GM19099 (cell line): ENCODE measurements around the gene GCFC2.
A peak's percentile ranks its signal among the peaks of the same experiment; 100 is the strongest.

ENCODE experiments used
- POLR2A ChIP-seq: IDR thresholded peaks from 3 replicates; pipeline ENCODE4 v1.6.1; 2011; ENCODE audit warnings: low read depth; ENCODE audit not compliant: insufficient read length; ENCODE audit errors: extremely low read depth

The GCFC2 gene

DNA sequence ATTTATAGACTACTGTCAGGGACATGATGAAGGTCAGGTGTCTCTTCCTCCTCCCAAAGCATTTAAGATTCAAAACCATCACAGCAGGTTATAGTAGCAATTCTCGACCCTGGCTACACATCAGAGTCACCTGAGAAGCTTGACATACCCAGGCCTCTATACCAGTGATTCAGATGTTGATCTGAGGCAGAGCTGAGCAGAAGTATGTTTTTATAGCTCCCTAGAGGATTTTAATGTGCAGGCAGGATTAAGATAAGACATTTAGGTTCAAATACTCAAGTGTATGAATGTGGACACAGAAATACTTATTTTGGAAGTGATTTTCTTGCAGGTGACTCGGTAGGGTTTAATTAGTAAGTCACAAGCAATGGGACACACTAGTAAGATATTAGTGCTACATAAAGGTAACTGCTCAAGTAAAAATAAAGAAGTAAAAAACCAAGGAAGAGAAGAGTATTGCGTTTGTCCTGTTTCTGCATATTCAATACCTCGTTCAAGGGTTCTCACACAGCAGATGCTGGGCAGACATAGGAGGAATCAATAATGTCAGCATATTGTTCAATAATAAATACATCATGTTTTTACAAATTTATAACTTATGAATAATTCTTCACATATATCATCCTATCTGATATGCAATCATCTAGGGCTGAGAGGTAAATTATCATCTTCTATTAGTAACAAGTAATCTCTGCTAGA is 7.0 kb downstream of the GCFC2 start:
- TF ChIP-seq POLR2A: no peak

DNA sequence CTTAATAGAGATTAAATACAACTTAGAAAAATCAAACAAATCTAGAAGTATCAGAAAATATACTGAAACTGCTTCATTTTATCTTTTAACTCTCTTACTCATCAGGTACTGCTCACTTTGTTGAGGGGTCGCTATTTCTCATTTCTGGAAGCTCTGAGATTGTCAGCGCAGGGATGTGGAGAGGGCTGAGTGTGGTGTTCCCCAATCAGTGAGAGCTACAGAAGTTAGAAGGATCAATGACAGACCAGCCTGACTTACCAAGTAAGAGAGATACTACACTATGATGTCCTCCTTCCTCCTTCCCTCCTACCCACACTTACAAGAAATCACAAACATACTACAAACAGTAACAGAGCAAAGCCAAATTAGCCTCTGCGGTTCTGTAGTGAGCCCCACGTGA is 8.1 kb downstream of the GCFC2 start:
- no peak for TF ChIP-seq POLR2A

DNA sequence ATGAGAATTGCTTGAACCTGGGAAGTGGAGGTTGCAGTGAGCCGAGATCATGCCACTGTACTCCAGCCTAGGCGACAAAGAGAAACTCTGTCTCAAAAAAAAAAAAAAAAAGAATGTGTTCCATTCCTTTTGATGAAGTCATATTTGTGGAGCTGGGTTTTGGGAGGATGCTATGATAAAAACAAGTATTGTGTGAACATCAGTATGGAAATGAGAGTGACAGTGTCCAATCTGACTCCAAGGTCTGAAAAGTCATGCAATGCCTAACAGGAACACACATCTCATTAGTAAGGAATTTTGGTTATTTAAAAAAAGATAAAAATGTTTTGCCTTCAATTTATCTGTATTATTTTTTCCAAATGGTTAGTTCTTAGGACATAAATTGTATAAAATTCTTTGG is 11.8 kb downstream of the GCFC2 start:
- TF ChIP-seq POLR2A: no peak

DNA sequence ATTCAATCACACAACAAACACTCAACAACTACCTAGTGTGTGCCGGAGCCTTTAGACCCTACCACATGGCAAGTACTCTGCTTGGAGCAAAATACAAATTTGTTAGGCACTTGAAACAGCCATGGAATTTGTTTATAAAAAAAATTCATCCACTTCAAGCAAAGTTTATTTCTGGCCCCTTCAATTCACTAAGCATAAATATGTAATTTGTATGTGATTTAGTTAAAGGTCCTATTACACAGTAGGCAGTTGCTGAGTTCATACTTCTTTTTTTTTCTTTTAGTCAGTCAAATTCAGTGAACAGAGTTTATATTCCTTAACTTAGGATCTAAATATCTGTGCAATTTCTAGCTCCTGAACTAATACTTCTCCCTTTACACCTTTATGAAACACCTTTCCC is 22.5 kb downstream of the GCFC2 start:
- TF ChIP-seq POLR2A: no peak

DNA sequence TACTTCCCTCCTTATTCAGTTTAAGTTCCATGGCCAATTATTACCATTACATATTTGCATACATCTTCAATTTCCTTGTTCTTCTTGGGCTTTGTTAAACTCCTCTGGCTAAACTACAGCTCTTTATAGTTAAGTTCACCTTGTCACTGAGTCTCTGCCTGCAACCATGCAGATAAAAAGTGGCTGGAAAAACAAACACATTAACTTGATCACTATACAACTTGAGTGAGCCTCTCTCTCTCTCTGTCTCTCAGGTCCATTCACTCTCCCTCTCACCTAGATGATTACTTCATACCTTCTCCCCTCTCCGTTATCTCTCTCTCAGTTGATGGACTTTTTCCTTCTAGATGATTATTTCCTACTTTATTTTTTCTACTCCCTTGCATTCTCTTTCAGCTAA is 30.3 kb downstream of the GCFC2 start:
- TF ChIP-seq POLR2A: no peak

DNA sequence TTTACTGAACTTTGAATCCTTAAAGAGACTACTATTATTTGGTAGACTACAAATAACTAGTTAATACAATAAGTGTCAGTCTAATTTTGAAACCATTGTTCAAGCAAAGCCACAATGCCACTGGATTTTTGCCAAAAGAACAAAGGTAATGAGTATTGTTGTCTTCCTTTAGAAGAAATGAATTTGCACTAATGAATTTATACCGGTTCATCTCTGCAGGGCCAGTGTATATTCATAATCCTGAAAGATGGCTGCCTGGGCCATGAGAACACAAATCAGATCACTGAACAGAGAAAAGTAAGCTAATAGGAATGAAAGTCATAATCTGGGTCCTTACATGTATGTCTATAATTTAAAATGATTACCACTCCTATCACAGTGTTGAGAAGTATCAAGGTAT is 31.2 kb downstream of the GCFC2 start:
- no peak for TF ChIP-seq POLR2A

DNA sequence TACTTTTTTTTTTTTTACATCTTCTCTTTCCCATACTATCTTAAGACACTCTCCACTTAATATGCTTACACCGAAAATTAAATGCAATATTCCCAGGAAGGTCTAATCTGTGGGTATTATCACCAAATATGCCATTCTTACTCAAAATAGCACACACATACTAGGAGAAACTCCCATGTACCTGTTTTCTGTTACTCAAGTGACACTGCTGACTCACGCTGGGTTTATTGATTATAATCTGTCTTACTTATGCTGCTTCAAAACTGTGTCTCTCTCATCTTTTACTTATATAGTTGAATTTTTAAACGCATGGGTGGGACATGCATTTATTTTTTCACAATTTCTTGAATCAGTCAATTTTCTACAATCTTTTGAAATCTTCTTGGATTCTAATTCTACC is 34.3 kb downstream of the GCFC2 start:
- no peak for TF ChIP-seq POLR2A

DNA sequence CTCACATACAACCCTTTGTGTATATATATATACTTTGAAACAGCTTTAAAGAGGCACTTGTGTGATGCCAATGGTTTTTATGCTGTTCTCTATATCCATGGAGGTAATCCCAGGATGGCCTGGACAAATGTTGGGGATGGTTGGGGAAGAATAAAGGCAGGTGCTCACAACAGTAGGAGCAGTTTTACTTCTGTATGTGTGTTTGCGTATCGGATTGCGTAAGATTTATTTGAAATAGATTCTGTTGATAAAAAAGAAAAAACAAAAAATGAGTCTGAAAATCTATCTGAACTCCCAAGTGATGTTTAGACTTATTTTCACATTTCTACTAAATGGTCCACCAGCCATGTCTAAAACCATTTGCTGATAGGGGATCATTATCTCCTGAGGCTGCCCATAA is 34.8 kb downstream of the GCFC2 start:
- TF ChIP-seq POLR2A: no peak

DNA sequence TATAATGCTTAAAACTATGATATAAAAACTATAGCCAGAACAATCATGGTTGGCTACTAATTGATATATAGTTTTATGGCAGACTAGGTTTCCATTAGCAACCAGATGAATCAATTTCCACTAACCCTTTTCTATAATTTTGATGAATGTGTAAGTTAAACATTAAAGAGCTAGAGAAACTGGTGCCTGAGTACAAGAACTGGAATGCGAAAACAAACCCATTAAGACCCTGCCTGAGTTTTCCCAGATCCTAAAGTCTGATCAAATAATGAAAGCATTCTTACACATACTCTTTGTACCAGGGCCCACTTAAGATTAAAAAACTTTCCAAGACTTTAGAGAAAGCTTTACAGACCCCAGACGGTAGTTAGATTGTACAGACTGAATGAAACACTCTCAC is 42.8 kb downstream of the GCFC2 start:
- TF ChIP-seq POLR2A: no peak

DNA sequence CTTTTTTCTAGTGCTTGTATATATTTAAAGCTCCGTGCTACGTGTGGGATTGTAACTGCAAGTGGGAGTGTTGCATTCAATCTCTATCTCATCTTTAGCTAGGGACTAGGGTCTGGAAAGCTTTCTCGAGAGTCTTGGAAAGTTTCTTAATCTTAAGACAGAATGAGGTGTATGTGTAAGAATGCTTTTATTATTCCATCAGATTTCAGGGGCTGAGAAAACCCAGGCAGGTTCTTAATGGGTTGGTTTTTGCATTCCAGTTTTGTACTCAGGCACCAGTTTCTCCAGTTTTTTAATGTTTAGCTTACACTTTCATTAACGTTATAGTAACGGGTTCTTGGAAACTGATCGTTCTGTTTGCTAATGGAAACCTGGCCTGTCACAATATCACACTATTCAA is 43.8 kb downstream of the GCFC2 start:
- no peak for TF ChIP-seq POLR2A

DNA sequence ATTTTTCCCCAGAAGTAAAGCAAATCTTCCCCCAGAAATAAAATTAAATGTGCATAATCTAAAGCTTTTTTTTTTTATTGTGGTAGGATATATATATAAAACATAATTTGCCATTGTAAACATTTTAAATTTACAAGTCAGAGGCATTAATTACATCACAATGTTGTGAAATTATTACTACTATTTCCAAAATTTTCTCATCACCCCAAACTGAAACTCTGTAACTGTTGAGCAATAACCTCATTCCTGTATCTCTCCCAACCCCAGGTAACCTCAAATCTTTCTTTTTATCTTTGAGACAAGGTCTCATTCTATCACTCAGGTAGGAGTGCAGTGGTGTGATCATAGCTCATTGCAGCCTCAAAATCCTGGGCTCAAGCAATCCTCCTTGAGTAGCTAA is 52.9 kb downstream of the GCFC2 start:
- no peak for TF ChIP-seq POLR2A

DNA sequence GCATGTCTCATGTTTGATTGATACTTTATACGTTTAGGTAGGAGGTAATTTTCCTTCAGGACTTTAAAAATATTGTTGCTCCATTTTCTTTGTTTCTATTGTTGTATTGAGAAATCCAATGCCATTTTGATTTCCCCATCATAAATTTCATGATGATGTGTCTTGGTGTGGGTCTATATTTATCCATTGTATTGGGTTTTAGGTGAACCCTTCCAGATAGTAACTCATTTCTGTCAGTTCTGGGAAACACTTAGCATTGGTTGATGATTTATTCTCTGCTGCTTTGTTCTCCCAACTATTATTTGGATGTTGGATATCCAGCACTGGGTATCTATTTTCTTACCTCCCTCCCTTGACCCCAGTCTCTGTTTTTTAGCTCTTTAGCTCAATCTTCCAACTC is 54.2 kb downstream of the GCFC2 start:
- TF ChIP-seq POLR2A: no peak

DNA sequence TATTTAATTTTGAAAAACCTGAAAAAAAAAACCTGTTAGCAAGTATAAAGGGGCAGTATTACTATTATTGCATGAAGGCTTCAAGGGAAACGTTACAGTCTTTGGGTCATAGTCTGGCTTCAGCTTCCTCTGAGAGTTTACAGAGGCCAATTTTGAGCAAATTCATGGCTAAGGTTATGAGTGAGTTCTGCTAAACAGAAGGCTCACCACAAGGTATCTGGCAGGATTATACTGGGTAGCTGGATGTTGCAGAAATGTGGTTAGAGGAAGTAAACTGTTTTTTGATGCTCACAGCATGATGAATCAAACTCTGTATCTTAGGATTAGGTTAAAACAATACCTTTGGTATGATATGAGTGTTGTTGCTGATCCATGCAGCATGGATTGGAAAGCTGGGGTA is 54.9 kb downstream of the GCFC2 start:
- no peak for TF ChIP-seq POLR2A

DNA sequence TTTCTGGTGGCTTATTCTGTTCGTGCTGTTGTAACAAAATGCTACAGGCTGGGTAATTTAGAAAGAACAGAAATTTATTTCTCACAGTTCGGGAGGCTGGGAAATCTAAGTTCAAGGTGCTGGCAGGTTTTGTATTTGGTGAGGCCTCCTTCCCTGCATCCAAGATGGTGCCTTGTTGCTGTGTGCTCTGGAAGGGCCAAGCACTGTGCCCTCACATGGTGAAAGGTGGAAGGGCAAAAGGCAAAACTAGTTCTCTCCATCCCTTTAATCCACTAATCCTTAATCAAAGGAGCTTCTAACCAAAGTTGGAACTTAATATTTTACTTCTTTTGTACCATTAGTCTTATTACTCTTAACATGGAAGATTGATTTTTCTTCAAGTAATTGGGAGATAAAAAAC is 56.7 kb downstream of the GCFC2 start:
- TF ChIP-seq POLR2A: no peak

DNA sequence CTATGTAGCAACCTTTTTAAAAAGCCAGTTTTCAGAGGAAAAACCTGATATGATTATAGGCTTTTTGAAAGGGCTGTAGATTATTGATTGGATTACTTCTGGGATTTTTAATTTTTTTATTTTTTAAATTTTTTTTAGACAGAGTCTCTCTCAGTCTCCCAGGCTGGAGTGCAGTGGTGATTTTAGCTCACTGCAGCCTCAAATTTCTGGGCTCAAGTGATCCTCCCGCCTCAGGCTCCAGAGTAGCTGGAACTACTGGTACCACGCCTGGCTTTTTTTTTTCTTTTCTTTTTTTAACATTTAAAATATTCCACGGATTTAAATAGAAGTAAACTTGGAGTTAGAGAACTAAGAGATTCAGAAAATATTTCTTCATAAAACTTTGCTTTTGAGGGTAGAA is 62.9 kb downstream of the GCFC2 start:
- TF ChIP-seq POLR2A: no peak

DNA sequence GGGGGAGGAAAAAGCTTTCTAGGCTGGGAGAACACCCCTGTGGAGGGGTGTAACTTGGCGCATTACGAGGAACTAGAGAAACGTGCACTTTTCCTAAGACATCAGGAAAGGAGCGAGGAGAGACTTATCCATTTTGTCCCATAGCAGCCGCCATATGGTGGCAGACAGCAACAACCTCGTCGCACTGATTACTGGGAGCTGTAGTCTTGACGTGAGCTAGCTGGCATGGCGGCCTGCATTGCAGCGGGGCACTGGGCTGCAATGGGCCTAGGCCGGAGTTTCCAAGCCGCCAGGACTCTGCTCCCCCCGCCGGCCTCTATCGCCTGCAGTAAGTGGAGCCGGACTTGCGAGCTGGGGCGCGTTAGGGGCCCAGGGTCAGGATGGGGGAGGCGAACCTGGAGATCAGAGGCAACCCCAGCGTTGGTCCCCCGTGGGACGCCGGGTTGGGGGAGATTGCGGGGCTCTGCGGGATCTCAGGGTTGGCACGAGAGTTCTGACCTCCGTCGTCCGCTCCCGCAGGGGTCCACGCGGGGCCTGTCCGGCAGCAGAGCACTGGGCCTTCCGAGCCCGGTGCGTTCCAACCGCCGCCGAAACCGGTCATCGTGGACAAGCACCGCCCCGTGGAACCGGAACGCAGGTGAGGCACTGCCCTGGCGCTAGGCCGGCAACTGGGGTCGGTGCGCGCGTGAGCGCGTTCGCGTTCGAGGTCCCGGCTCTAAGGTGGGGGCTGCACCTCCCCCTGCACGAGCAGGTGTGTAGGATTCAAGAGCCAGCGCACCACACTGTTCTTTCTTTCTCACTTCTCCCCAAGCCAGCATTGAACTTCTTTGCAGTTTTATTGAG is 63.9 kb downstream of the GCFC2 start, which contains the start of gene MRPL19:
Gene MRPL19 (plus strand): TSS at position 201 of the 843 bp plus-strand sequence. CDS start 25 bp downstream, at position 226.
- TF ChIP-seq POLR2A: peak; percentile 63
